ENCODE measurements around the gene IFI44. TPM values are rescaled to one million over a fixed set of nuclear protein-coding genes. Genes with fewer than 3 reads are reported as not detected.

Gene IFI44, protein sequence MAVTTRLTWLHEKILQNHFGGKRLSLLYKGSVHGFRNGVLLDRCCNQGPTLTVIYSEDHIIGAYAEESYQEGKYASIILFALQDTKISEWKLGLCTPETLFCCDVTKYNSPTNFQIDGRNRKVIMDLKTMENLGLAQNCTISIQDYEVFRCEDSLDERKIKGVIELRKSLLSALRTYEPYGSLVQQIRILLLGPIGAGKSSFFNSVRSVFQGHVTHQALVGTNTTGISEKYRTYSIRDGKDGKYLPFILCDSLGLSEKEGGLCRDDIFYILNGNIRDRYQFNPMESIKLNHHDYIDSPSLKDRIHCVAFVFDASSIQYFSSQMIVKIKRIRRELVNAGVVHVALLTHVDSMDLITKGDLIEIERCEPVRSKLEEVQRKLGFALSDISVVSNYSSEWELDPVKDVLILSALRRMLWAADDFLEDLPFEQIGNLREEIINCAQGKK
- polyA plus RNA-seq (ENCODE audit: low read depth in 6 of 6), result 1 to 10 TPM; 1.8 to 6.9 (median 4.0) TPM

GRCh38 chr1:78649628-78650027 is at the start of gene IFI44:
IFI44 (plus strand) TSS chr1:78649831; CDS start chr1:78650196, 365 bp downstream.
- Mint-ChIP-seq H3K36me3 (peaks cover 14 to 15% of the 10 kb centered on the region in 2 donors), H3K4me3 (peak within 1 kb of the TSS; percentile 70 to 91 (median 85)), H3K27me3 (no peaks in the 10 kb centered on the region), H3K9me3 (peaks cover 3 to 27% (median 17%) of the 10 kb centered on the region in 7 donors), H3K27ac (peak within 1 kb of the TSS; percentile 39 to 85 (median 60)), H3K4me1 (peaks cover 19 to 46% (median 27%) of the 10 kb centered on the region in 3 donors)
- DNase-seq (peak; percentile 39), ATAC-seq (ENCODE audit: low read depth in 2 of 2) (peak; percentile 94 to 96)

- DNase-seq (no peak), ATAC-seq (ENCODE audit: low read depth in 2 of 2) (no peak)
- Mint-ChIP-seq H3K9me3 (no peaks in the 10 kb centered on the region), H3K36me3 (no peaks in the 10 kb centered on the region), H3K4me3 (no peak overlapping the region), H3K4me1 (no peaks in the 10 kb centered on the region), H3K27ac (no peak overlapping the region), H3K27me3 (no peaks in the 10 kb centered on the region)
Measured at GRCh38 chr1:78601068-78601467, 48.6 kb upstream of the IFI44 start.

DNA sequence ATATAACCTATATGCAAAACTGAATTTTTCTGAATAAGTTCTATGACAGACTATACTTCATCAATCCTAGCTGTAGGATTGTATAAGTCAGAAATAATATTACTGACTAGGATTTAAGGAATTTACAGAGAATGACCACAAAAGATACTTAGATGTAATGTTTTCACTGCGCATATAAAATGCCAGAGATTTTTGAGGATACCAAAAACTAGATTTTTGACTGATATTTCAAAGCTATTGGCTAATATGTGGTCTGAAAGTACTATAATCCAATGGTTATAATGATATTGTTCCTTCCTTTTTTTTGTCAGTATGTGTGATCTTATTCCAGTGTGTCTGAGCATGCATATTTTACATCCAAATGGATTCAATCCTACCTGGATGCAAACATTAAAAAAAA is 46.4 kb upstream of the IFI44 start:
- Mint-ChIP-seq H3K9me3 (no peaks in the 10 kb centered on the region), H3K27me3 (peaks cover 0 to under 1% (median 0%) of the 10 kb centered on the region in 3 donors), H3K4me1 (no peaks in the 10 kb centered on the region), H3K36me3 (no peaks in the 10 kb centered on the region), H3K4me3 (no peak overlapping the region), H3K27ac (no peak overlapping the region)
- no peak for ATAC-seq (ENCODE audit: low read depth in 2 of 2)
- DNase-seq, result no peak

GRCh38 chr1:78604643-78605042 is 45.0 kb upstream of the IFI44 start:
- no peak overlapping the region for H3K4me3 Mint-ChIP-seq
- no peak for DNase-seq
- no peaks in the 10 kb centered on the region for H3K4me1 Mint-ChIP-seq
- H3K9me3 Mint-ChIP-seq, result no peaks in the 10 kb centered on the region
- peaks cover 0 to 10% (median 9%) of the 10 kb centered on the region in 3 donors for H3K27me3 Mint-ChIP-seq
- H3K27ac Mint-ChIP-seq, result peak overlapping the region in 1 of 6 donors; percentile 94
- no peaks in the 10 kb centered on the region for H3K36me3 Mint-ChIP-seq
- no peak for ATAC-seq (ENCODE audit: low read depth in 2 of 2)

- DNase-seq (no peak), ATAC-seq (ENCODE audit: low read depth in 2 of 2) (no peak)
- Mint-ChIP-seq H3K27ac (peak overlapping the region in 1 of 6 donors; percentile 74), H3K36me3 (no peaks in the 10 kb centered on the region), H3K27me3 (peaks cover 0 to 10% (median 9%) of the 10 kb centered on the region in 3 donors), H3K9me3 (no peaks in the 10 kb centered on the region), H3K4me3 (no peak overlapping the region), H3K4me1 (no peaks in the 10 kb centered on the region)
Measured at GRCh38 chr1:78606274-78606673, 43.4 kb upstream of the IFI44 start.

- no peak overlapping the region for H3K4me3 Mint-ChIP-seq
- H3K27ac Mint-ChIP-seq, result no peak overlapping the region
- no peaks in the 10 kb centered on the region for H3K4me1 Mint-ChIP-seq
- H3K36me3 Mint-ChIP-seq, result no peaks in the 10 kb centered on the region
- ATAC-seq (ENCODE audit: low read depth in 2 of 2) (no peak), DNase-seq (no peak)
- peaks cover 0 to 10% (median 9%) of the 10 kb centered on the region in 3 donors for H3K27me3 Mint-ChIP-seq
- H3K9me3 Mint-ChIP-seq, result no peaks in the 10 kb centered on the region
Measured at GRCh38 chr1:78607334-78607927, 42.2 kb upstream of the IFI44 start.

GRCh38 chr1:78607944-78608343 is 41.7 kb upstream of the IFI44 start:
- Mint-ChIP-seq H3K4me3 (no peak overlapping the region), H3K27me3 (peaks cover 0 to 10% (median 9%) of the 10 kb centered on the region in 3 donors), H3K27ac (no peak overlapping the region), H3K36me3 (no peaks in the 10 kb centered on the region), H3K4me1 (no peaks in the 10 kb centered on the region), H3K9me3 (no peaks in the 10 kb centered on the region)
- no peak for DNase-seq
- ATAC-seq (ENCODE audit: low read depth in 2 of 2), result no peak

GRCh38 chr1:78617615-78618026 is 32.0 kb upstream of the IFI44 start:
- Mint-ChIP-seq H3K9me3 (no peaks in the 10 kb centered on the region), H3K4me3 (peak overlapping the region in 3 of 8 donors; percentile 17 to 79 (median 57)), H3K27ac (peak overlapping the region in 2 of 6 donors; percentile 15 to 39), H3K4me1 (peaks cover 22 to 38% (median 37%) of the 10 kb centered on the region in 3 donors), H3K27me3 (no peaks in the 10 kb centered on the region), H3K36me3 (no peaks in the 10 kb centered on the region)
- ATAC-seq (ENCODE audit: low read depth in 2 of 2) (peak; percentile 69), DNase-seq (peak; percentile 63)

GRCh38 chr1:78619032-78619431 is 30.6 kb upstream of the IFI44 start:
- Mint-ChIP-seq H3K27me3 (no peaks in the 10 kb centered on the region), H3K4me3 (peak overlapping the region in 6 of 8 donors; percentile 14 to 89 (median 50)), H3K4me1 (peaks cover 28 to 50% (median 49%) of the 10 kb centered on the region in 3 donors), H3K27ac (peak overlapping the region in 5 of 6 donors; percentile 3 to 93 (median 39)), H3K9me3 (no peaks in the 10 kb centered on the region), H3K36me3 (no peaks in the 10 kb centered on the region)
- DNase-seq (no peak), ATAC-seq (ENCODE audit: low read depth in 2 of 2) (no peak)

DNA sequence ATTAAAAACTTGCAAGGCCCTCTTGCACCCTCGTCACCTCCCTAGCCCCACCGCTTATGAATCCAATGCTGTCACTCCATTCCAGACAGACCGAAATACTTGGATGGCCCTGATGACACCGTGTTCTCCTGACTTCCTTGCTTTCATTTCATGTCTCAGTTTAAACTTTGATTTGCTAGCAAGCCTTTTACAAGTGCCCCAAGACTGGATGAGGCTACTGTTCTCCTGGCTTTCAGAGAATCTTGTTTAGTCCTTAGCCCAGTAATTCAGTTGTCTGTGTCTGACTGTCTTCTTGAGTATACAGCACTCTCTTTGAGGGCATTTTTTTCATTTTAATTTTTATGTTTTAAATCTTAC is 30.2 kb upstream of the IFI44 start:
- H3K27ac Mint-ChIP-seq, result peak overlapping the region in 5 of 6 donors; percentile 3 to 93 (median 48)
- H3K4me1 Mint-ChIP-seq, result peaks cover 31 to 53% (median 51%) of the 10 kb centered on the region in 3 donors
- no peaks in the 10 kb centered on the region for H3K36me3 Mint-ChIP-seq
- H3K27me3 Mint-ChIP-seq, result no peaks in the 10 kb centered on the region
- no peaks in the 10 kb centered on the region for H3K9me3 Mint-ChIP-seq
- peak overlapping the region; percentile 32 to 94 (median 83) for H3K4me3 Mint-ChIP-seq
- ATAC-seq (ENCODE audit: low read depth in 2 of 2), result peak in 1 of 2 donors; percentile 18
- no peak for DNase-seq

- peaks cover 34 to 59% (median 51%) of the 10 kb centered on the region in 3 donors for H3K4me1 Mint-ChIP-seq
- DNase-seq, result peak; percentile 29
- peak; percentile 29 to 53 for ATAC-seq (ENCODE audit: low read depth in 2 of 2)
Measured at GRCh38 chr1:78619803-78620579, 29.6 kb upstream of the IFI44 start, which contains the start of gene IFI44L. IFI44L (plus strand) TSS chr1:78620448; CDS start chr1:78627916, 7,468 bp downstream.

DNA sequence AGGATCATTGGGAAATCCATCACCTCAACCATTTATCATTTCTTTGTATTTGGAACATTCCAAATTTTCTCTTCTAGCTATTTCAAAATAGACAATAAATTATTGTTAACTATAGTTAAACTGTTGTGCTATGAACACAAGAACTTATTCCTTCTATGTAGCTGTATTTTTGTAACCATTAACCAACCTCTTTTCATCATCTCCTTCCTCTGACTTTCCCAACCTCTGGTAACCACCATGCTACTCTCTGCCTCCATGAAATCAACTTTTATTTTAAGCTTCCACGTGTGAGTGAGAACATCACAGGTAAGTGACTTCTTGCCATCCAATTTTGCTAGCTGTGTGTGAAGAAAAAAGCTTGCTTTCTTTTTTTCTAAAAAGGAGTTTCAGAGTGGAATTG is 29.0 kb upstream of the IFI44 start:
- ATAC-seq (ENCODE audit: low read depth in 2 of 2), result no peak
- Mint-ChIP-seq H3K4me3 (peak overlapping the region; percentile 67 to 94 (median 84)), H3K36me3 (no peaks in the 10 kb centered on the region), H3K27ac (peak overlapping the region; percentile 21 to 96 (median 91)), H3K4me1 (peaks cover 34 to 66% (median 51%) of the 10 kb centered on the region in 3 donors), H3K9me3 (no peaks in the 10 kb centered on the region), H3K27me3 (no peaks in the 10 kb centered on the region)
- DNase-seq, result no peak

More at GRCh38 chr1:78619803-78620579, 29.6 kb upstream of the IFI44 start, which contains the start of gene IFI44L:
- Mint-ChIP-seq H3K9me3 (no peaks in the 10 kb centered on the region), H3K4me3 (peak within 1 kb of the TSS; percentile 67 to 94 (median 84)), H3K27me3 (no peaks in the 10 kb centered on the region), H3K27ac (peak within 1 kb of the TSS; percentile 21 to 96 (median 91)), H3K36me3 (no peaks in the 10 kb centered on the region)

GRCh38 chr1:78622548-78622947 is 27.1 kb upstream of the IFI44 start:
- no peaks in the 10 kb centered on the region for H3K9me3 Mint-ChIP-seq
- peaks cover 31 to 64% (median 50%) of the 10 kb centered on the region in 3 donors for H3K4me1 Mint-ChIP-seq
- ATAC-seq (ENCODE audit: low read depth in 2 of 2) (no peak), DNase-seq (no peak)
- peak overlapping the region in 6 of 8 donors; percentile 11 to 89 (median 34) for H3K4me3 Mint-ChIP-seq
- no peaks in the 10 kb centered on the region for H3K27me3 Mint-ChIP-seq
- peak overlapping the region in 3 of 6 donors; percentile 8 to 83 (median 53) for H3K27ac Mint-ChIP-seq
- H3K36me3 Mint-ChIP-seq, result no peaks in the 10 kb centered on the region

Data from naive B cell (primary cell).